IMR-90 (cell line): ENCODE measurements around the gene C15orf61.

Experiments used
- TF ChIP-seq, protein P1 (sequence below): fragments of 150-350 bp; IDR thresholded peaks from 2 replicates; pipeline ENCODE4 v1.6.1; 2017; ENCODE audit warnings: mild to moderate bottlenecking, antibody characterized with exemption, low read length, low read depth
- TF ChIP-seq, protein P2 (sequence below): conservative IDR thresholded peaks from 2 replicates; pipeline ENCODE4 v1.5.1; 2012; ENCODE audit warnings: mild to moderate bottlenecking, low read depth, low read length, improper control_type of control experiment

GRCh38 chr15:67481680-67482079 lies 39.3 kb upstream of the C15orf61 start:
- TF ChIP-seq, protein P1, sequence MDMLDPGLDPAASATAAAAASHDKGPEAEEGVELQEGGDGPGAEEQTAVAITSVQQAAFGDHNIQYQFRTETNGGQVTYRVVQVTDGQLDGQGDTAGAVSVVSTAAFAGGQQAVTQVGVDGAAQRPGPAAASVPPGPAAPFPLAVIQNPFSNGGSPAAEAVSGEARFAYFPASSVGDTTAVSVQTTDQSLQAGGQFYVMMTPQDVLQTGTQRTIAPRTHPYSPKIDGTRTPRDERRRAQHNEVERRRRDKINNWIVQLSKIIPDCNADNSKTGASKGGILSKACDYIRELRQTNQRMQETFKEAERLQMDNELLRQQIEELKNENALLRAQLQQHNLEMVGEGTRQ: no peak
- TF ChIP-seq, protein P2, sequence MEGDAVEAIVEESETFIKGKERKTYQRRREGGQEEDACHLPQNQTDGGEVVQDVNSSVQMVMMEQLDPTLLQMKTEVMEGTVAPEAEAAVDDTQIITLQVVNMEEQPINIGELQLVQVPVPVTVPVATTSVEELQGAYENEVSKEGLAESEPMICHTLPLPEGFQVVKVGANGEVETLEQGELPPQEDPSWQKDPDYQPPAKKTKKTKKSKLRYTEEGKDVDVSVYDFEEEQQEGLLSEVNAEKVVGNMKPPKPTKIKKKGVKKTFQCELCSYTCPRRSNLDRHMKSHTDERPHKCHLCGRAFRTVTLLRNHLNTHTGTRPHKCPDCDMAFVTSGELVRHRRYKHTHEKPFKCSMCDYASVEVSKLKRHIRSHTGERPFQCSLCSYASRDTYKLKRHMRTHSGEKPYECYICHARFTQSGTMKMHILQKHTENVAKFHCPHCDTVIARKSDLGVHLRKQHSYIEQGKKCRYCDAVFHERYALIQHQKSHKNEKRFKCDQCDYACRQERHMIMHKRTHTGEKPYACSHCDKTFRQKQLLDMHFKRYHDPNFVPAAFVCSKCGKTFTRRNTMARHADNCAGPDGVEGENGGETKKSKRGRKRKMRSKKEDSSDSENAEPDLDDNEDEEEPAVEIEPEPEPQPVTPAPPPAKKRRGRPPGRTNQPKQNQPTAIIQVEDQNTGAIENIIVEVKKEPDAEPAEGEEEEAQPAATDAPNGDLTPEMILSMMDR: no peak
